Activated naive CD4-positive, alpha-beta T cell treated with anti-CD3 and anti-CD28 coated beads for 36 hours (primary cell): ENCODE results near the gene SFXN1. TPM values are rescaled to one million over a fixed set of nuclear protein-coding genes. Genes with fewer than 3 reads are reported as not detected.
A peak's percentile ranks its signal among the peaks of the same experiment; 100 is the strongest.
"Not testable (repeated sequence)": the region's sequence is repeated elsewhere in the genome, so short reads cannot be mapped to it uniquely, and the experiment has no call there.

ENCODE experiments used
- CTCF ChIA-PET: fragments of 350-600 bp; sonication (Branson Sonifier 250); formaldehyde crosslinking; loops from one replicate; lab custom pipeline; 2021; ENCODE audit warnings: antibody characterized with exemption; lab: Charles Lee
- DNase-seq: peaks from one replicate; pipeline ENCODE4 v3.0.0-alpha.2; 2020
- H3K27ac Mint-ChIP-seq: one replicate; pipeline ENCODE4 v1.8.0; 2021; ENCODE audit warnings: mild to moderate bottlenecking, mixed read lengths
- H3K27me3 Mint-ChIP-seq: one replicate; pipeline ENCODE4 v1.8.0; 2021; ENCODE audit warnings: low read depth, mixed read lengths
- H3K36me3 Mint-ChIP-seq: one replicate; pipeline ENCODE4 v1.8.0; 2021; ENCODE audit warnings: low read depth, mixed read lengths
- H3K4me1 Mint-ChIP-seq: one replicate; pipeline ENCODE4 v1.8.0; 2021; ENCODE audit warnings: low read depth, mixed read lengths
- H3K4me3 Mint-ChIP-seq: one replicate; pipeline ENCODE4 v1.8.0; 2021; ENCODE audit warnings: mild to moderate bottlenecking, moderate library complexity, mixed read lengths
- H3K9me3 Mint-ChIP-seq: one replicate; pipeline ENCODE4 v1.8.0; 2021; ENCODE audit warnings: mixed read lengths
- intact Hi-C: fragments of 100-400 bp; cut with micrococcal nuclease; formaldehyde crosslinking; loops from one replicate; pipeline ENCODE4 v1.15.1; 2023
- total RNA-seq, 2 experiments: library from RNA; stranded (reverse); gene quantifications; one replicate each; pipeline ENCODE4 v1.2.3, GENCODE V29; 2021

SFXN1 gene
- total RNA-seq: 100 to 1,000 TPM; 350 to 358 TPM

GRCh38 chr5:175478384-175479124 is at the start of gene SFXN1:
TSS of gene SFXN1 (plus strand) at chr5:175478560. CDS start at chr5:175492104, 13,544 bp downstream.
- peaks cover 56% of the 10 kb centered on the region for H3K4me1 Mint-ChIP-seq
- peaks cover 41% of the 10 kb centered on the region for H3K36me3 Mint-ChIP-seq
- CTCF ChIA-PET: interaction anchor here (0.6 to 1.4 kb wide), 5 partner anchors 14 to 240 kb away, joined by 4 to 8 read pairs (median 4); no protein-coding TSS in a partner anchor
- peak within 1 kb of the TSS; percentile 97 for H3K27ac Mint-ChIP-seq
- H3K27me3 Mint-ChIP-seq: no peaks in the 10 kb centered on the region
- H3K4me3 Mint-ChIP-seq: peak within 1 kb of the TSS; percentile 94
- no peaks in the 10 kb centered on the region for H3K9me3 Mint-ChIP-seq
- intact Hi-C loops: loop anchor here (1.0 to 10.0 kb wide), 3 partner anchors 239 to 1862 kb away; partner anchors contain the start of genes BOD1 and CPEB4
- peak; percentile 86 for DNase-seq

GRCh38 chr5:175434800-175435199 is 43.6 kb upstream of the SFXN1 start:
- Mint-ChIP-seq H3K4me1 (no peaks in the 10 kb centered on the region), H3K27ac (no peak overlapping the region)
- CTCF ChIA-PET: no interaction called here

GRCh38 chr5:175436359-175436758 is 42.0 kb upstream of the SFXN1 start:
- intact Hi-C loops: no loop called here
- Mint-ChIP-seq H3K27ac (no peak overlapping the region), H3K27me3 (peaks cover 7% of the 10 kb centered on the region), H3K36me3 (no peaks in the 10 kb centered on the region), H3K4me1 (no peaks in the 10 kb centered on the region), H3K4me3 (no peak overlapping the region), H3K9me3 (no peaks in the 10 kb centered on the region)
- DNase-seq: no peak
- CTCF ChIA-PET: interaction anchor here (0.6 to 0.9 kb wide), 2 partner anchors 485 to 499 kb away, joined by 3 to 5 read pairs; no protein-coding TSS in a partner anchor

More at GRCh38 chr5:175434800-175435199, 43.6 kb upstream of the SFXN1 start:
- Mint-ChIP-seq H3K27me3 (peaks cover 6% of the 10 kb centered on the region), H3K4me3 (no peak overlapping the region), H3K9me3 (no peaks in the 10 kb centered on the region), H3K36me3 (no peaks in the 10 kb centered on the region)
- DNase-seq: no peak
- intact Hi-C loops: no loop called here

GRCh38 chr5:175438234-175438857 is 40.0 kb upstream of the SFXN1 start:
- Mint-ChIP-seq H3K36me3 (no peaks in the 10 kb centered on the region), H3K27ac (no peak overlapping the region), H3K4me3 (no peak overlapping the region), H3K27me3 (peaks cover 25% of the 10 kb centered on the region), H3K4me1 (peaks cover 1% of the 10 kb centered on the region), H3K9me3 (no peaks in the 10 kb centered on the region)
- intact Hi-C loops: no loop called here
- DNase-seq: no peak
- CTCF ChIA-PET: no interaction called here

GRCh38 chr5:175443514-175444059 is 34.8 kb upstream of the SFXN1 start:
- Mint-ChIP-seq H3K27ac (no peak overlapping the region), H3K36me3 (no peaks in the 10 kb centered on the region), H3K4me3 (no peak overlapping the region), H3K4me1 (peaks cover 8% of the 10 kb centered on the region), H3K27me3 (peaks cover 42% of the 10 kb centered on the region), H3K9me3 (no peaks in the 10 kb centered on the region)
- intact Hi-C loops: loop anchor here (1.0 to 10.0 kb wide), 2 partner anchors 269 to 492 kb away; no protein-coding TSS in a partner anchor
- CTCF ChIA-PET: interaction anchor here (0.6 to 1.7 kb wide), 4 partner anchors 15 to 665 kb away, joined by 3 to 7 read pairs (median 4); no protein-coding TSS in a partner anchor
- no peak for DNase-seq

- H3K27me3 Mint-ChIP-seq: peaks cover 40% of the 10 kb centered on the region
- intact Hi-C loops: loop anchor here (1.0 to 10.0 kb wide), 2 partner anchors 269 to 493 kb away; no protein-coding TSS in a partner anchor
- peak within 1 kb of the TSS; percentile 57 for H3K4me3 Mint-ChIP-seq
- no peaks in the 10 kb centered on the region for H3K36me3 Mint-ChIP-seq
- peak; percentile 52 for DNase-seq
- peaks cover 8% of the 10 kb centered on the region for H3K4me1 Mint-ChIP-seq
- CTCF ChIA-PET: interaction anchor here (0.6 to 1.7 kb wide), 4 partner anchors 14 to 666 kb away, joined by 3 to 7 read pairs (median 4); no protein-coding TSS in a partner anchor
- no peaks in the 10 kb centered on the region for H3K9me3 Mint-ChIP-seq
- no peak within 1 kb of the TSS for H3K27ac Mint-ChIP-seq
Measured at GRCh38 chr5:175444060-175444904, 34.1 kb upstream of the SFXN1 start, which contains the start of gene DRD1. TSS of gene DRD1 (minus strand) at chr5:175444182. CDS start at chr5:175443099, 1,083 bp downstream.

GRCh38 chr5:175444905-175445456 is 33.4 kb upstream of the SFXN1 start:
- H3K9me3 Mint-ChIP-seq: no peaks in the 10 kb centered on the region
- peaks cover 8% of the 10 kb centered on the region for H3K4me1 Mint-ChIP-seq
- peaks cover 40% of the 10 kb centered on the region for H3K27me3 Mint-ChIP-seq
- peak overlapping the region; percentile 57 for H3K4me3 Mint-ChIP-seq
- intact Hi-C loops: loop anchor here (1.0 to 10.0 kb wide), 2 partner anchors 270 to 494 kb away; no protein-coding TSS in a partner anchor
- H3K36me3 Mint-ChIP-seq: no peaks in the 10 kb centered on the region
- CTCF ChIA-PET: interaction anchor here (1.0 to 1.5 kb wide), 3 partner anchors 19 to 493 kb away, joined by 3 to 7 read pairs (median 3); no protein-coding TSS in a partner anchor
- DNase-seq: no peak
- H3K27ac Mint-ChIP-seq: no peak overlapping the region

- H3K4me1 Mint-ChIP-seq, H3K4me3 Mint-ChIP-seq, DNase-seq, H3K9me3 Mint-ChIP-seq, H3K27ac Mint-ChIP-seq, H3K36me3 Mint-ChIP-seq: not testable (repeated sequence)
- peaks cover 46% of the 10 kb centered on the region for H3K27me3 Mint-ChIP-seq
- CTCF ChIA-PET: interaction anchor here (0.6 to 1.2 kb wide), 3 partner anchors 78 to 506 kb away, joined by 3 to 5 read pairs (median 4); no protein-coding TSS in a partner anchor
- intact Hi-C loops: loop anchor here (10.0 kb wide), 1 partner anchor 272 kb away; no protein-coding TSS in a partner anchor
Measured at GRCh38 chr5:175446378-175446777, 32.0 kb upstream of the SFXN1 start.

- H3K27me3 Mint-ChIP-seq: peaks cover 39% of the 10 kb centered on the region
- CTCF ChIA-PET: no interaction called here
- no peaks in the 10 kb centered on the region for H3K9me3 Mint-ChIP-seq
Measured at GRCh38 chr5:175447571-175447970, 30.8 kb upstream of the SFXN1 start.

GRCh38 chr5:175448276-175448675 is 30.1 kb upstream of the SFXN1 start:
- no peaks in the 10 kb centered on the region for H3K36me3 Mint-ChIP-seq
- no peak overlapping the region for H3K27ac Mint-ChIP-seq
- H3K4me1 Mint-ChIP-seq: peaks cover 7% of the 10 kb centered on the region
- H3K9me3 Mint-ChIP-seq: no peaks in the 10 kb centered on the region
- intact Hi-C loops: loop anchor here (10.0 kb wide), 1 partner anchor 273 kb away; no protein-coding TSS in a partner anchor
- DNase-seq: no peak
- H3K4me3 Mint-ChIP-seq: no peak overlapping the region
- peaks cover 37% of the 10 kb centered on the region for H3K27me3 Mint-ChIP-seq
- CTCF ChIA-PET: no interaction called here

More at GRCh38 chr5:175447571-175447970, 30.8 kb upstream of the SFXN1 start:
- intact Hi-C loops: loop anchor here (10.0 kb wide), 1 partner anchor 273 kb away; no protein-coding TSS in a partner anchor
- Mint-ChIP-seq H3K4me1 (peaks cover 8% of the 10 kb centered on the region), H3K27ac (no peak overlapping the region), H3K36me3 (no peaks in the 10 kb centered on the region), H3K4me3 (no peak overlapping the region)
- no peak for DNase-seq

- Mint-ChIP-seq H3K27ac (no peak overlapping the region), H3K9me3 (no peaks in the 10 kb centered on the region), H3K36me3 (no peaks in the 10 kb centered on the region), H3K27me3 (peaks cover 30% of the 10 kb centered on the region), H3K4me1 (no peaks in the 10 kb centered on the region), H3K4me3 (no peak overlapping the region)
- CTCF ChIA-PET: interaction anchor here (0.5 kb wide), 1 partner anchor 255 kb away, joined by 3 read pairs; no protein-coding TSS in a partner anchor
- DNase-seq: no peak
- intact Hi-C loops: no loop called here
Measured at GRCh38 chr5:175452166-175452565, 26.2 kb upstream of the SFXN1 start.
